ENCODE data around the gene ABCC11. TPM values are rescaled to one million over a fixed set of nuclear protein-coding genes. Genes with fewer than 3 reads are reported as not detected.
"Not testable (repeated sequence)": the region's sequence is repeated elsewhere in the genome, so short reads cannot be mapped to it uniquely, and the experiment has no call there.

Gene ABCC11
- total RNA-seq, 2 donors from 2014 or later, result 1.5 TPM

DNA sequence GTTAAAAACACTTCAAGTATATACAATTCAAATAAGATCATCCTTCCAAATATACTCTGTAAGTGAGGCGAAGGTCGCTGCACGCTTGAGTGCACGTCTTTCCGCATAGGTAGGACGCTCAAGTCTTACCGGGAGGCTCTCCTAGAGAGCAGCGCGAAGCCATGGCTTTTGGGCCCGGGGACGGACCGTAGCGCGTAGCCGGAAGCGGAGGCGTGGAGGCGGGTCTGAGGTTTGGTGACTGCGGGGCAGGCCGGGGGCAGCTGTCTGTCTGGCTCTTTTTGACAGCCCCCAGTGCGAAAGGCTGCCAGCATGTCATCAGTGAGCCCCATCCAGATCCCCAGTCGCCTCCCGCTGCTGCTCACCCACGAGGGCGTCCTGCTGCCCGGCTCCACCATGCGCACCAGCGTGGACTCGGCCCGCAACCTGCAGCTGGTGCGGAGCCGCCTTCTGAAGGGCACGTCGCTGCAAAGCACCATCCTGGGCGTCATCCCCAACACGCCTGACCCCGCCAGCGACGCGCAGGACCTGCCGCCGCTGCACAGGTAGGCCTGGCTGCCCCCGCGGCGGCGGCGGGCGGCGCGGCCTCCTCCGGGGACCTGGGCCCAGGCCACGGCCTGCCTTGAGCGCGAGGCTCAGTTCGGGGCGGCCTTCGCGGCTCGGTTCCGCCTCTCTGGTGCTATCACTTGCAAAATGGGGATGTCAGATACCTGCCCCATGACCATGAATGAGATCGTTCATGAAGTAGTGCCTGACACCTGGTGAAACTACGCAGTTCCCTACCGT, 3.1 kb downstream of the ABCC11 start, which contains the start of gene LONP2:
TSS of gene LONP2 (plus strand) at position 221 of the 783 bp plus-strand sequence. CDS start at position 310, 89 bp downstream.
- Histone ChIP-seq H3K36me3 (no peaks in the 10 kb centered on the region), H3K27me3 (replicated peaks; ENCODE audit: insufficient read depth) (no peaks in the 10 kb centered on the region), H3K27ac (peak within 1 kb of the TSS; percentile 81 to 82), H3K4me1 (replicated peaks) (peaks cover 8% of the 10 kb centered on the region), H3K9me3 (no peaks in the 10 kb centered on the region), H3K4me3 (peak within 1 kb of the TSS; percentile 79)
- intact Hi-C loops (cut with DNase I), result loop anchor here (10.0 kb wide), 2 partner anchors 291 to 381 kb away; no protein-coding TSS in a partner anchor
- under 1% methylated on average over 63 of the region's 63 CpGs for WGBS
- DNase-seq (ENCODE audit: low spot score), result peak; percentile 88
- TF ChIP-seq, protein P1, sequence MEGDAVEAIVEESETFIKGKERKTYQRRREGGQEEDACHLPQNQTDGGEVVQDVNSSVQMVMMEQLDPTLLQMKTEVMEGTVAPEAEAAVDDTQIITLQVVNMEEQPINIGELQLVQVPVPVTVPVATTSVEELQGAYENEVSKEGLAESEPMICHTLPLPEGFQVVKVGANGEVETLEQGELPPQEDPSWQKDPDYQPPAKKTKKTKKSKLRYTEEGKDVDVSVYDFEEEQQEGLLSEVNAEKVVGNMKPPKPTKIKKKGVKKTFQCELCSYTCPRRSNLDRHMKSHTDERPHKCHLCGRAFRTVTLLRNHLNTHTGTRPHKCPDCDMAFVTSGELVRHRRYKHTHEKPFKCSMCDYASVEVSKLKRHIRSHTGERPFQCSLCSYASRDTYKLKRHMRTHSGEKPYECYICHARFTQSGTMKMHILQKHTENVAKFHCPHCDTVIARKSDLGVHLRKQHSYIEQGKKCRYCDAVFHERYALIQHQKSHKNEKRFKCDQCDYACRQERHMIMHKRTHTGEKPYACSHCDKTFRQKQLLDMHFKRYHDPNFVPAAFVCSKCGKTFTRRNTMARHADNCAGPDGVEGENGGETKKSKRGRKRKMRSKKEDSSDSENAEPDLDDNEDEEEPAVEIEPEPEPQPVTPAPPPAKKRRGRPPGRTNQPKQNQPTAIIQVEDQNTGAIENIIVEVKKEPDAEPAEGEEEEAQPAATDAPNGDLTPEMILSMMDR (IDR thresholded peaks at IDR 0.05), result no peak
- peak; percentile 36 for TF ChIP-seq POLR2A (IDR thresholded peaks at IDR 0.05)
- TF ChIP-seq POLR2AphosphoS5 (IDR thresholded peaks at IDR 0.05), result peak; percentile 93

DNA sequence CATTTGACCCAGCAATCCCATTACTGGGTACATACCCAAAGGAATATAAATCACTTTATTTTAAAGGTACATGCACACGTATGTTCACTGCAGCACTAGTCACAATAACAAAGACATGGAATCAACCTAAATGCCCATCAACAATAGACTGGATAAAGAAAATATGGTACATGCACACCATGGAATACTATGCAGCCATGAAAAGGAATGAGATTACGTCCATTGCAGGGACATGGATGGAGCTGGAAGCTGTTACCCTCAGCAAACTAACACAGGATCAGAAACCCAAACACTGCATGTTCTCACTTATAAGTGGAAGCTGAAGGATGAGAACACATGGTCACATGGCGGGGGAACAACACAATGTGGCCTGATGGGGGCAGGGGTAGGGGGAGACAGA, 7.2 kb downstream of the ABCC11 start:
- H3K27me3 ChIP-seq (replicated peaks; ENCODE audit: insufficient read depth); H3K9me3 ChIP-seq; H3K36me3 ChIP-seq; DNase-seq (ENCODE audit: low spot score); H3K4me1 ChIP-seq (replicated peaks); H3K4me3 ChIP-seq; H3K27ac ChIP-seq: not testable (repeated sequence)
- intact Hi-C loops (cut with DNase I), result loop anchor here (10.0 kb wide), 2 partner anchors 295 to 385 kb away; no protein-coding TSS in a partner anchor
- 94% methylated on average over 3 of the region's 3 CpGs for WGBS

DNA sequence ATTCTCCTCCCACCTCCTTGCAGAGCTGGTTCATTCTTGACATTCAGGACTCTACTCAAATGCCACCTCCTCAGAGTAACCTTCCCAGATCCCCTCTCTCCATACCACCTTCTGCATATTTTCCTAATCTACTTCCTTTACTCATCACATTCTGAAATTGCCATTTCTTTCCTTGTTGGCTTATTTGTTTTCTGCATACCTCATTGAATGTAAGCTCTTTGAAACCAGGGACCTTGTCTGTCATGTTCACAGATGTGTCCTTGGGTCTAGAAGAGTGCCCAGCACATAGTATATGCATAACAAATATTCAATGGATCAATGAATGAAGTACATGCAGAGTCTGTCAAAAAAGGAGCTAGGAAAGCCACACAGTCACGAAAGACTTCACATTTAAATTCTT, 11.1 kb downstream of the ABCC11 start:
- no peak overlapping the region for H3K4me3 ChIP-seq
- TF ChIP-seq, protein P1 (IDR thresholded peaks at IDR 0.05), result no peak
- TF ChIP-seq POLR2AphosphoS5 (IDR thresholded peaks at IDR 0.05) (no peak), POLR2A (IDR thresholded peaks at IDR 0.05) (no peak)
- H3K27ac ChIP-seq, result no peak overlapping the region
- no peaks in the 10 kb centered on the region for H3K4me1 ChIP-seq (replicated peaks)
- no peaks in the 10 kb centered on the region for H3K36me3 ChIP-seq
- intact Hi-C loops (cut with DNase I), result no loop called here
- no peaks in the 10 kb centered on the region for H3K9me3 ChIP-seq
- no peaks in the 10 kb centered on the region for H3K27me3 ChIP-seq (replicated peaks; ENCODE audit: insufficient read depth)
- no peak for DNase-seq (ENCODE audit: low spot score)
- WGBS, result 85% methylated on average over 1 of the region's 1 CpG

DNA sequence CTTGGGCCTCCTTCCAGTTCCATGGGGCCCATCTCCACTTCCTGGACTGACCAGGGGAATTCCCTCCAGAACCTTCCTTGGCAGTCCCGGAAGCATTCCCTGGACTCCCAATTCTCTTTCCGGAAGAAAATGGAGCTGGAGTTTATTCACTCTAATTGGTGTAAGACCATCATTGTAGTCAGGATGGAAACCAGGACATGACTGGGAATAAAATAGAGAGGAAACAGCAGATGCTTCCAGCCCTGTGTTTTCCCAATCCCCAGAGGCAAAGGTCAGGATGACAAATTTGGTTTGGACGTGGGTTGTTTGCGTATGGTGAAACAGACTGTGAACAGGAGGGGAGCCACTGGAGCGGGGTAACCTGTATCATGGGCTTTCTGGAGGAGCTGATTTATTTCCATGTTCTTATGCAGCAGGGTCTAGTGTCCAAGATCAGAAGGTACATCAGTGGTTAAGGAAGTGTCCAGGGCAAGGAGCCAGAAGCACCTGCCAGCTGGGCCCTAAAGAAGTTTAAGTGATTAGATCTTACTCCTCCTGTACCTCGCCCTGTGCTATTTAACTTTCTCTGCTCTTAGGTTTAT, 11.7 kb downstream of the ABCC11 start:
- TF ChIP-seq POLR2AphosphoS5 (IDR thresholded peaks at IDR 0.05), result no peak
- TF ChIP-seq, protein P1 (IDR thresholded peaks at IDR 0.05), result no peak
- H3K4me3 ChIP-seq, result no peak overlapping the region
- H3K36me3 ChIP-seq, result no peaks in the 10 kb centered on the region
- H3K27ac ChIP-seq, result no peak overlapping the region
- WGBS, result 64% methylated on average over 6 of the region's 6 CpGs
- intact Hi-C loops (cut with DNase I), result no loop called here
- H3K9me3 ChIP-seq, result no peaks in the 10 kb centered on the region
- no peak for DNase-seq (ENCODE audit: low spot score)
- no peaks in the 10 kb centered on the region for H3K27me3 ChIP-seq (replicated peaks; ENCODE audit: insufficient read depth)
- no peaks in the 10 kb centered on the region for H3K4me1 ChIP-seq (replicated peaks)

DNA sequence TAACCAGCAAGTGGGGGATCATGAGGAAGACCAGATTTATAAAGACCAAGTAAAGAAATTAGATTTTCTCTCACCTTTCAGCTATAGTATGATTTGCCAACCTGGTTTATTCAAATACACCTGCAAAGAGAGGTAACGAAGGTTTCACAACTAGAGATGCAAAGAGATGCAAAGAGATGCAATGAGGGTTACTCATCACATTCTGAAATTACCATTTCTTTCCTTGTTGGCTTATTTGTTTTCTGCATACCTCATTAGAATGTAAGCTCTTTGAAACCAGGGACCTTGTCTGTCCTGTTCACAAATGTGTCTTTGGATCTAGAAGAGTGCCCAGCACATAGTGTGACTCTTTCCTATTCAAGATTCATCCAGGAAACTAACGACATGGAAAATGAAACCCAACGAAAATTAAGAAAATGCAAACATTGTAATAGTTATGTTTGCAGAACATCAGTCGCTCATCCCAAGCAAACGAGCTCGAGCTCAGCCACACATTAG, 12.2 kb downstream of the ABCC11 start:
- Histone ChIP-seq H3K4me3 (no peak overlapping the region), H3K9me3 (no peaks in the 10 kb centered on the region), H3K27me3 (replicated peaks; ENCODE audit: insufficient read depth) (no peaks in the 10 kb centered on the region), H3K27ac (no peak overlapping the region), H3K4me1 (replicated peaks) (no peaks in the 10 kb centered on the region), H3K36me3 (no peaks in the 10 kb centered on the region)
- TF ChIP-seq, protein P1 (IDR thresholded peaks at IDR 0.05), result no peak
- TF ChIP-seq POLR2A (IDR thresholded peaks at IDR 0.05) (no peak), POLR2AphosphoS5 (IDR thresholded peaks at IDR 0.05) (no peak)
- intact Hi-C loops (cut with DNase I), result no loop called here
- DNase-seq (ENCODE audit: low spot score), result no peak
- 55% methylated on average over 6 of the region's 6 CpGs for WGBS

Data from prostate gland (tissue), 2 donors.